NCI-H2081 (cell line): ENCODE results near the gene IMPA2.
"Not testable (repeated sequence)": the region's sequence is repeated elsewhere in the genome, so short reads cannot be mapped to it uniquely, and the experiment has no call there.

Experiments used
- DNase-seq, 2 experiments: peaks; one replicate each; lab custom pipeline; 2025; lab: John Stamatoyannopoulos, UW

The IMPA2 gene

DNA sequence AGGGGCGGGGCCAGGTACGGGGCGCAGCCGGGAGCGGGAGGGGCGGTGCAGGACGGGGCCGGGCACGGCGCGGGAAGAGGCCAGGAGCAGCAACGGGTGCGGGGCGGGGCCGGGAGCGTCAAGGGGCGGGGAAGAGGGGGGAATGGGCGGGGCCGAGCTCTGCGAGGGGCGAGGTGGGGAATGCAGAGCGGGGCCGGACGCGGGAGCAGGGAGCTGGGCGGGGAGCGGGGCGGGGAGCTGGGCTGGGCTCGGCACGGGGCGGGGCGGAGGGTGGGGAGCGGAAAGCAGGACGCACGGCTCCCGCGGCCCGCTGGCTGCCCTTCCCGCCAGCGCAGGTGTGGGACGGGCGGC, at the start of gene IMPA2:
TSS of gene IMPA2 (plus strand) at position 316 of the 351 bp plus-strand sequence. CDS start 163 bp downstream, outside the sequence.
- DNase-seq: peak; percentile 92 to 98

- no peak for DNase-seq
Measured at GRCh38 chr18:11932393-11932792, 48.9 kb upstream of the IMPA2 start.

DNA sequence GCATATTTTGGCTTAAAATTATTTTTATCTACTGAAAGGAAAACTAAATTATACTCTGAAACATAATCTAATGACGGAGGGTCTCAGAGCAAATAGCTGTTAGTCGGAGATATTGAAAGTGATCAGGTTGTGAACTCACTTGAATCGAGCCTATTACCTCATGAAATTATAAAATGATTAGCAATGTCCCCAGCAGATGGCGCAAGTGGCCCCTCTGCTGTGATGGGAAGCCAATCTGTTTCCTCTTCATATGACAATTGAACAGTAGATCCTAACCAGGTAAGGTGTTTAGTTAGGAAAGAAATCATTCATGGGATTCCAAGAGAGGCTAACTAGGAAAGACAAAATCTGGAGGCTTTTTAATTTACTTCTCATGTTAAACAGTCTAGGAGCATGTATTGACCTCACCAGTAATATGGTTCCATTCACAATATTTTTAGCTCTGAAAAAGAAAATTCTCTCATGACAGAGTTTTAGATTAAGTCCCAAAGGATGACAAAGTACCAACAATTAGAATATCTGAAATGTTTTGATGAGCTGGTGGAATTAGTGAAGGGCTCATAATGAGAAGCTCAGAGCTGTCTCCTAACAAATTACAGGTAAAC, 43.3 kb upstream of the IMPA2 start:
- peak; percentile 49 to 58 for DNase-seq

GRCh38 chr18:11940956-11941355, 40.4 kb upstream of the IMPA2 start:
- no peak for DNase-seq

- DNase-seq: no peak
Measured at GRCh38 chr18:11943551-11943950, 37.8 kb upstream of the IMPA2 start.

GRCh38 chr18:11944252-11944651, 37.1 kb upstream of the IMPA2 start:
- DNase-seq: no peak

- DNase-seq: no peak
Measured at GRCh38 chr18:11944786-11945185, 36.5 kb upstream of the IMPA2 start.

- DNase-seq: not testable (repeated sequence)
Measured at GRCh38 chr18:11945834-11946659, 35.3 kb upstream of the IMPA2 start.

GRCh38 chr18:11946756-11947155, 34.6 kb upstream of the IMPA2 start:
- no peak for DNase-seq

DNA sequence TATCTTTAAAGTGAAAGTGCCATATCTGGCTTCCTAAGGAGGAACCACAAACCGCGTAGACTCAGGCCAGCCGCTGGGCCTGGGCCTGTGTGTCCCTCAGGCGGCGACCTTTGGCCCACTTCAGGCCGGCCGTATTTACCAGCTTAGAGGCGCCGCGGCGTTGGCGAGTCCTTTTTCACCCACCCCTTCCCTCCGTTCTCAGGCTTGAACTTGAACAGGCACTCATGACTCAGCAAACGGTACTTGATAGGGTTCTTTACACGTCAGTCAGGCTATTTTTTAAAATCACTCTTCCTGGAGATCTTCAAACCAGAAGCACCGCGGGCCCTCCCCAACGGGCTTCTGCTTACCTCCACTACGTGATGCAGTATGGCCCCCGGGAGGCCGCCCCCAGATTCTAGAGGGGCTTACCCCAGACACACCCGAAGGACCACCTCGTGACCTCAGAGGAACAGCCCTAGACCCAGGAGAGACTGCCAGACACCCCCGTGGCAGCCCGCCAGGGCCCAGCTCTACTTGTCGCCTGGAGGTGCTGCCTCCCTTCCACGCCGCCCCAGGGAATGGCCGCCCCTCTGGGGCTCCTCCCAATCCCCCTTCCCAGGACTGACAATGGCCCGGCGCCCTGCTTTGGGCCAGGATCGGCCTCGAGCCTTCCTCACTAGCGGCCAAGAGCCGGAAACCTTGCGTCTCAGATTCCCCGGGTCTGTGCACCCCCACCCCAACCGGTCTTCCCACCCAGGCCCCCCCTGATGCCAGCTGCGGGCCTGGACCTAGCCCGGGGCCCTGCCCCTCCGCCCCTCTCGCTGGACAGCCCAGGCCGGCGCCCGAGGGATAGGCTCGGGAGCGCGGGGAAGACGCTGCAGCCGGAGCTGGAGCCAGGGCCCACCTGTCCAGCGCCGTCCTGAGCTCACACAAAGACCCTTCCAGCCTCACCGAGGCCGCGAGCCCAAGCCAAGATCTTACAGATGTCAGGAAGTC, 33.8 kb upstream of the IMPA2 start:
- no peak for DNase-seq

DNA sequence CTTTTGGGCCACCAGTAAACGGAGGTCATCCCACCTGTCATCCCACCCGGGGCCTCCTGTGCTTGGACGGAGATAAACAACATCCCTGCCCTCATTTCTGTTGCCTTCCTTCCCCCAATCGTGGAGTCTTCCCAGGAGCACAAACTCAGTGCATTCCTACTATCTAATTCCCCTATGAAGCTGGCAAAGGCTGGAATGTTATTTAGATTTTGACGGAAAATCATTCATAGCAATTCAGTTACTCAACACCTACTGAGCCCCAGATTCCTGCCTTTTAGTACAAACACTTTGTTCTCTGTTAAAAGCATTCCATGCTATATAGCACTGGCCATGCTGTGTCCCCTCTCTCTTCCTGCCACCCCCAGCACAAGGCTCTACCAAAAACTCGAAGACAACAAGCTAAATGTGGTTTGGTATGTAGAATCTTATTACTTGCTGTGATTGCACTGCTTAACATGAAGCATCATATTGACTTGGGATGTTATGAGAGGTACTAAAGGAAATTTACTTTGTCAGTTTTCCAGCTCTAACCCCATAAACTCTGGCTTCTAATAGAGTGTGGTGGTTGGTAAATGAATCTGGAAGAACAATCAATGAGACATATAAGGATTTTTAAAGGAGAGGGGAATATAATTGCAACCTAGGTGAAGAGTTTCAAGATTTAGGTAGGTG, 32.3 kb upstream of the IMPA2 start:
- no peak for DNase-seq

DNA sequence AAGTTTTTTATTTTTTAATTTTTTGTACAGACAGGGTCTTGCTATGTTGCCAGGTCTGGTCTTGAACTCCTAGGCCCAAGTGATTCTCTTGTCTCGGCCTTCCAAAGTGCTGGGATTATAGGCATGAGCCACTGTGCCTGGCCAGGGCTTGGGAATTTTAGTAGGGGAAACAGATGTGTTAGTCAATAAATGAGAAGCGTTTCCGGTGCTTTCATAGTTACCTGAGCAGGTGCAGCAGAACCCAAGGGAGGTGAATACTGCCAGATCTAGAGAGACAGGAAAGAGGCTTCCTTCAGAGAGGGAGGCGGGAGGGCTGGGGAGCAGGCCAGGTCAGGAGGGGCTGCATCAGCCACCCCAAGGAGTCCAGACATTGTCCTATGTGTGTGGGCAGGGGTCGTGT, 30.5 kb upstream of the IMPA2 start:
- DNase-seq: no peak

DNA sequence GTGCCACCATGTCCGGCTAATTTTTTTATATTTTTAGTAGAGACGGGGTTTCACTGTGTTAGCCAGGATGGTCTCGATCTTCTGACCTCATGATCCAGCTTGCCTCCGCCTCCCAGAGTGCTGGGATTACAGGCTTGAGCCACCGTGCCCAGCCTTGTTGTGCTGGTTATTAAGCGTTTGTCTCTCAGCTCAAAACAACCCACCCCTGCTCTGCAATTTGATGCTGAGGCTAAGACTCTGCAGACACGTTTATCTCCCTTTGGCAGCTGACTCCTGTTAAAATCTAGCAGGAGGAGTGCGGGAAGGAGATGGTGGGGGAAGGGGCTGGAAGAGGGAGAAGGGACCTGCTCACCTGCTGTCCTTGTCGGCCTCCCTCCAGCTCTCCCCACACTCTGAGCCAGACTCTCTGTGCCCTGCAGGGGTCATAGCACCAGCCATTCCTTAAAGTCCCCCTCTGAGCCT, 29.9 kb upstream of the IMPA2 start:
- DNase-seq: no peak

- no peak for DNase-seq
Measured at GRCh38 chr18:11953113-11953512, 28.2 kb upstream of the IMPA2 start.

GRCh38 chr18:11955239-11956029, 25.9 kb upstream of the IMPA2 start:
- DNase-seq: no peak

DNA sequence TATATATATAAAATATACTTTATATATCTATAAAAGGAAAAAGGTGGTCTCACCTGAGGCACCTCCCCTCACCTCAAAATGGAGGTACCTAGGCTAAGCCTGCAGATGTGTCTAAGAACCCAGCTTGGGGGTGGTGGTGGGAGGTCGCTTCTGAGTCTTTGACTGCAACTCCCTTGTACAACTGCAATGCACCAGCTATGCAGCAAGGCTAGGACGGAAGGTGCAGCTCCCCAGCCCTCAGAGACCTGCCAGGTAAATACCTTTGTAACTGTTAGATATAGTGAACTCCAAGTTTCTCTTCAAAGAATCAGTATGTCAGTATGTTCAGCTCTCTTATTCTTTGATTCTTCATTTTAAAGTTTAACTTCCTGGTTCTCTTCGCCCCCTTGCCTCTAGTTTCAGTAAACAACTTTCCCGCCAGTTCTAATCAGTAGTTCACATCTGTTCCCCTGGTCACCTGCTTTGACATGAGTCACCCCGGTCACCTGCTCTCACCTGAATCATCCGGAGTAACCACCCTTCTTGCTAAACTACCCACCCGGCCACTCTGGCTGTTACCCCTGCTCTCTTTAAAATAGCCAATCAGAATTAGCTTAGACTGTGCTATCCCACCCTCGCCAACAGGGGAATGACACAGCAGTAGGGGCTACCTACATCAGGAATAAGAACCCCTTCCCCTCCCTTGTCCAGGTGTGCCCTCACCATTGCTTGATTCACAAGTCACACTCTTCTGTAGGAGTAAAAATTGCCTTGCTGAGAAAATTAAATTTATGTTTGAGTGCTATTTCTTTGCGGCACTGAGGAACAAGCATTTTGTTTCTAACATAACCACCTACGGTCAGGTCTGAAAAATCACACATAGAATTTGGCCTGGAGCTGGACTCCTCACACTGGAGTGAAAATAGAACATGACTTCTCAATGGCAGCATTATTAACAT, 24.7 kb upstream of the IMPA2 start:
- DNase-seq: no peak

DNA sequence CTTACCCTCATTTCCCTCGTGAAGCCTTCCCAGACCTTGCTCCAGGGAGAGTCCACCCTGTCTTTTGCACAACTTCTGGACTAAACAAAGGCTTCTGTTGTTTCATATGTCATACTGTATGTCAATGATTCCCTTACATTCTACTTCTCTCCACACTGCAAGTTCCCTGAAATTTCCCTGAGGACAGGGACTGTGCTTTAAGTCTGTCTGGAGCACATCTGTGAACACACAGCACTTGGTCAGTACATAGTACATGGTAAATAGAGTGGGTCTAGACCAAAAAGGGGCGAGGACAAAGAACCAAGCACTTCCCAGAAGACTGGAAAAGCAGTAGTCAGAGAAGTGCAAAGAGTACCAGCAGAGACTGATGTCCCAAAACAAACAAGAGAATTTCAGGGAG, 23.7 kb upstream of the IMPA2 start:
- DNase-seq: no peak

GRCh38 chr18:11959651-11960050, 21.7 kb upstream of the IMPA2 start:
- not testable (repeated sequence) for DNase-seq

DNA sequence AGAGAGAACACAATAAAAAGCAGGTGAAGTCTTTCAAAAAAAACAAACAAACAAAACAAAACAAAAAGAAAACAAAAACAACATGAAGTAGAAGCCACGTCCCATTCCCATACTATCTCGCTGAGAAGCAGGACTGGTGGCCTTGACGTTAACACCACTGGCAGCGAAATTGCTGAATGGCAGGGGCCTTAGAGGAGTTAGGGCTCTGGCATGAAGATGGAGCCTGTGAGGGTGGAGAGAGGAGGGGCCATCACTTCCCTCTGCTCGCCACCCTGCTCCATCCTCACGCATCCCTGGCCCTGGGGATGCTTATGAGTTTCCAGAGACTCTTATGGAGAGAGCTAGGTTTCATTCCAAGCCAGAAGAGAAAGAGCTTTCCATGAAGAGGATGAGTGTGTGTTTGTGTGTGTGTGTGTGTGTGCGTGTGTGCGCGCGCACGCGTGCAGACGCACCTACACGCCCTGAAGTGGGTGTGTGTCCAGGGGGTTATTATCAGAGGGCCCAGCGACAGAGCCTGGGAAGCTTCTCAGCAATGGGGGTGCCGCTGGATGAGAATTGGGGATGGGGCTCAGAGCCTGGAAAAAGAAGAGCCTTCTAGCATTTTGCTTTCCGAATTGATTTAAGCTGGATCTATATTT, 20.4 kb upstream of the IMPA2 start:
- no peak for DNase-seq
